Right ventricle myocardium superior (tissue), 1 donor: ENCODE measurements around the gene KRT38. TPM values are rescaled to one million over a fixed set of nuclear protein-coding genes. Genes with fewer than 3 reads are reported as not detected.

Experiments
- ATAC-seq: fragments of 200-7000 bp; cut with Tn5 transposase; one replicate; pipeline ENCODE4 v1.9.1; 2020; ENCODE audit warnings: mild to moderate bottlenecking; ENCODE audit not compliant: poor library complexity
- DNase-seq: peaks from one replicate; pipeline ENCODE4 v3.0.0-alpha.2; 2020
- intact Hi-C: fragments of 100-400 bp; cut with DNase I; formaldehyde crosslinking; loops from one replicate; pipeline ENCODE4 v1.11.2; 2022
- long read RNA-seq: library from polyadenylated mRNA; unstranded; transcript quantifications from one replicate; pipeline ENCODE4 v2.0.0, GENCODE V29; 2021
- total RNA-seq: library from RNA; stranded (reverse); fragmentation: NEBNext Ultra II Directional; extraction: Animal tissue kit (Norgen Biotek cat#: 25700); gene quantifications from one replicate; pipeline ENCODE4 v1.2.1, GENCODE V29; 2021
- donor health status: DM: no; HTN: yes; CAD: no; lungs with severe emphysema.

KRT38 gene
- not detected for total RNA-seq
- long read RNA-seq, result 0 reads

GRCh38 chr17:41440531-41441033 is at the start of gene KRT38:
Gene KRT38, minus strand, starts transcription at chr17:41440983. Its CDS starts 62 bp downstream, at chr17:41440921.
- DNase-seq (no peak), ATAC-seq (no peak)
- intact Hi-C loops, result no loop called here

- intact Hi-C loops, result no loop called here
- no peak for ATAC-seq
- no peak for DNase-seq
These were observed 48.7 kb upstream of the KRT38 start, which contains the start of gene KRT36 for GRCh38 chr17:41489531-41489930. Gene KRT36, minus strand, starts transcription at chr17:41489910. Its CDS starts 46 bp downstream, at chr17:41489864.

DNA sequence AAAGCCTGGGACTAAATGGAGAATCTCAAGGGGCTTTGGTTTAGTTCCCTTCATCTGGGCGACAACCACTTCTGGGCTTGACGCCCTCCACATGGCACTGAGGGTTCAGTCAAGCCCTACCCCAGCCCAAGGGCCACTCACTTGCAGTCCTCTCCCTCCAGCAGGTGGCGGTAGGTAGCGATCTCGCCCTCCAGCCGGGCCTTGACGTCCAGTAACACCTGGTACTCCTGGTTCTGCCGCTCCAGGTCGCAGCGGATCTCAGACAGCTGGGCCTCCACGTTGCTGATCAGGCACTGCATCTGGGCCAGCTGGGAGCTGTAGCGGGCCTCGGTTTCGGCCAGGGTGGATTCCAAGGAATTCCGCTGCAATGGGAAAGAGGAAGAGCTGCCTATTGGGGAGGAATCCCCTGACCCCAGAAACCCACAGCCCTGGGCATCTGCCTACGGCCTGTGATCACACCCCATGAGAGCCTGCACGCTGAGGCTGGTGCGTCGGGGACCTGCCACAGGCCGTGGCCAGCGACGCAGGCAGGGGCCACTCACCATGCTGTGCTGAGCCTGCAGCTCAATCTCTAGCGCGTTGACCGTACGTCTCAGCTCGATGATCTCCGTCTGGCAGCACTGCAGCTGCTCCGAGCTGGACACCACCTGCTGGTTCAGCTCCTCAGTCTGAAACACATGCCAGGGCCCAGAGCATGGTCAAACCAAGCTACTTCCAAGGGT is 46.2 kb upstream of the KRT38 start:
- no peak for ATAC-seq
- intact Hi-C loops, result no loop called here

GRCh38 chr17:41486316-41486715 is 45.5 kb upstream of the KRT38 start:
- ATAC-seq (no peak), DNase-seq (no peak)
- intact Hi-C loops, result no loop called here

More for the DNA sequence above, 46.2 kb upstream of the KRT38 start:
- peak; percentile 59 for DNase-seq

DNA sequence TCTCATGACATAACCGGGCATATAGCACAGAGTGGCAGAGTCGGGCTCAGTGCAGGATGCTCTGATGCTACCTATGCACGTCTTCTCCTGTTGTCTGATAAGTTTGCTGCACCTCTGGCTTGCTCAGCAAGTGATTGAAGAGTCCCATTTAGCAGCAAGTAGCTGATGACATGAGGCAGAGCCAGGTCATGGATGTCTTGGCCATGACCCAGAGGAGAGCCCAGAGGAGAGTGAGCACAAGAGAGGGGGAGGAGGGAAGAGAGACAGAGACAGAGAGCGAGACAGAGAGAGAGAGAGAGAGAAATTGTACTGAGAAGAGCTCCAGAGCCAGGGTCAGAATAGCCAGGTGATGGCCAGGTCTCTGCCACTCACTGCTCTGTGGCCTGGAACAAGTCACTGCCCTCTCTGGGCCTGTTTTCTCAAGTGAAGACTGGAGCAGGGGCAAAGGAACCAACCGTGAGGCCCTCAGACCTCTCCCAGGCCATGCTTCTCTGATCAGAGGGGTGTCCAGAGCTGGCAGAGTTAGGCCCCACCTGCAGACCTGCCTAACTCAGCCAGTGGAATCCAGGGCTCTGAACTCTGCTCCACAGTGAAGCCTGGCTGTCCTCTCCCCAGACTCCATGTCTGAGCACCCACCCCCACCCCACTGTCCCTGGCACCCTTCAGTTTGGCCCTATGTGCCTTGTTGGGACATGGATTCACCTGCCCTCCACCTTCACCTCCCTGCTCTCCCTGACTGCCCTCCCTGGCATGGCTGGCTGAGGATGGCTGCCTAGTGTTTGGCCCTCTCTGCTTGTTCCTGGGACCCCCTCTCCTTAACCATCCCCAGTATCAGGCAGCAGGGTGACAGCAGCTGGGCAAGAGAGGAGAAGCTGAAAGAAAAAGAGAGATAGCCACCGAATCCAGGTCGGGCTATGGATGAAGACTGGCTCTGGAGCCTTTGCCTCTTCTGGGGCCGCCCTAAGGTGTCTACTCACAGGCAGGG is 44.4 kb upstream of the KRT38 start:
- DNase-seq (no peak), ATAC-seq (peak; percentile 46)

GRCh38 chr17:41483991-41484826 is 43.4 kb upstream of the KRT38 start:
- ATAC-seq, result no peak
- DNase-seq, result no peak
- intact Hi-C loops, result no loop called here

More for the DNA sequence above, 44.4 kb upstream of the KRT38 start:
- intact Hi-C loops, result no loop called here

GRCh38 chr17:41483531-41483930 is 42.7 kb upstream of the KRT38 start:
- DNase-seq (no peak), ATAC-seq (no peak)
- intact Hi-C loops, result no loop called here

- intact Hi-C loops, result no loop called here
These were observed 40.3 kb upstream of the KRT38 start, which contains the start of gene KRT35 for GRCh38 chr17:41481036-41481435. Gene KRT35, minus strand, starts transcription at chr17:41481151. Its CDS starts 54 bp downstream, at chr17:41481097.

GRCh38 chr17:41480581-41480980 is 39.8 kb upstream of the KRT38 start:
- ATAC-seq (no peak), DNase-seq (no peak)
- intact Hi-C loops, result no loop called here

More at GRCh38 chr17:41481036-41481435, 40.3 kb upstream of the KRT38 start, which contains the start of gene KRT35:
- no peak for DNase-seq
- no peak for ATAC-seq

DNA sequence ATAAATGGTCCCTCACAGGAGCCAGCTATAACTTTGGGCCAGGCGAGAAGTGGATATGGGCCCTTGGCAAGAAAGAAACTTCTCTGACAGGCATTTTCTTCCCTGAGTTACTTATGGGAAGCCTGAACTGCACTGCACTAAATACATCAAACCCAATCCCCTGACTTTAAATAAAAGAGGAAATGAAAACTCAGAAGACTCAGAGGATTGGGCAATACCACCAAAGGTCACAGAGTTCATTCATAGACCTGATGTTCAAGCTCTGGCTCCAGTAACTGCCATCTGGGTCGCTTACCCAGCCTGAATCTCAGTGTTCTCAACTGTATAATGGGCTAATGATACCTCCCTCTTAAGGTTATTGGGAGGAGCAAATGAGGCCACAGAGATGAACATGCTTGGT is 39.4 kb upstream of the KRT38 start:
- DNase-seq (no peak), ATAC-seq (no peak)
- intact Hi-C loops, result no loop called here

- DNase-seq (no peak), ATAC-seq (no peak)
- intact Hi-C loops, result no loop called here
These were observed 37.5 kb upstream of the KRT38 start for GRCh38 chr17:41478237-41478636.

GRCh38 chr17:41476866-41477815 is 36.4 kb upstream of the KRT38 start:
- no peak for DNase-seq
- no peak for ATAC-seq
- intact Hi-C loops, result no loop called here

- DNase-seq, result no peak
- no peak for ATAC-seq
- intact Hi-C loops, result no loop called here
These were observed 34.6 kb upstream of the KRT38 start for GRCh38 chr17:41475421-41475820.

- intact Hi-C loops, result no loop called here
- DNase-seq, result no peak
- peak; percentile 76 for ATAC-seq
These were observed 34.1 kb upstream of the KRT38 start for GRCh38 chr17:41474863-41475262.

- intact Hi-C loops, result no loop called here
- DNase-seq (no peak), ATAC-seq (no peak)
These were observed 27.6 kb upstream of the KRT38 start for GRCh38 chr17:41468346-41468745.

- DNase-seq (no peak), ATAC-seq (no peak)
- intact Hi-C loops, result no loop called here
These were observed 26.8 kb upstream of the KRT38 start for GRCh38 chr17:41467561-41467960.

GRCh38 chr17:41466988-41467387 is 26.2 kb upstream of the KRT38 start, which contains the start of gene KRT32:
Gene KRT32, minus strand, starts transcription at chr17:41467386. Its CDS starts 61 bp downstream, at chr17:41467325.
- DNase-seq, result no peak
- no peak for ATAC-seq
- intact Hi-C loops, result no loop called here
